CD14-positive monocyte (primary cell): ENCODE measurements around the gene PHACTR3. TPM values are rescaled to one million over a fixed set of nuclear protein-coding genes. Genes with fewer than 3 reads are reported as not detected.

Experiments used
- DNase-seq, 3 donors: peaks; one replicate each; pipeline ENCODE4 v3.0.0-alpha.2; 2011 to 2022
- H2AFZ ChIP-seq: 2 replicates; pipeline ENCODE4 v1.6.0; 2012; ENCODE audit warnings: mild to moderate bottlenecking, low read depth, low read length, inconsistent platforms; ENCODE audit not compliant: insufficient read depth, poor library complexity, severe bottlenecking
- H3K27ac ChIP-seq, 2 donors: 1 replicate in 1 of 2; 2 replicates in 1 of 2; pipeline ENCODE4 v1.5.1; 2012 to 2013; ENCODE audit warnings: low read length in 2 of 2, control low read depth in 1 of 2, inconsistent platforms in 1 of 2, low read depth in 1 of 2, mild to moderate bottlenecking in 1 of 2
- H3K27me3 ChIP-seq, 2 donors: one replicate each; pipeline versions ENCODE4 v1.6.0 to v1.6.1; 2011 to 2013; ENCODE audit warnings: low read length in 2 of 2; ENCODE audit not compliant: control insufficient read depth in 2 of 2, insufficient read depth in 2 of 2
- H3K36me3 ChIP-seq, 2 donors: replicated peaks in 1 of 2; 1 replicate in 1 of 2; 2 replicates in 1 of 2; pipeline versions ENCODE4 v1.5.1 to v1.6.1; 2012 to 2013; ENCODE audit warnings: low read length in 2 of 2, control low read depth in 1 of 2, inconsistent platforms in 1 of 2, mild to moderate bottlenecking in 1 of 2; ENCODE audit not compliant: insufficient read depth in 2 of 2, control insufficient read depth in 1 of 2
- H3K4me1 ChIP-seq, 2 donors: 1 replicate in 1 of 2; 2 replicates in 1 of 2; pipeline versions ENCODE4 v1.5.1 to v1.6.1; 2012 to 2013; ENCODE audit warnings: low read length in 2 of 2, control low read depth in 1 of 2, inconsistent platforms in 1 of 2, mild to moderate bottlenecking in 1 of 2, moderate library complexity in 1 of 2; ENCODE audit not compliant: insufficient read depth in 2 of 2, control insufficient read depth in 1 of 2
- H3K4me2 ChIP-seq: replicated peaks from 2 replicates; pipeline ENCODE3; 2012; ENCODE audit warnings: low read length, moderate library complexity, mild to moderate bottlenecking; ENCODE audit not compliant: poor library complexity, severe bottlenecking; ENCODE audit errors: extremely low read depth
- H3K4me3 ChIP-seq, 3 experiments: fragments of 200-600 bp in 1 of 3; sonication (generic) in 1 of 3; replicated peaks in 1 of 3; 1 replicate in 2 of 3; 2 replicates in 1 of 3; pipeline ENCODE4 v1.5.1; 2011 to 2013; ENCODE audit warnings: low read length in 3 of 3, mild to moderate bottlenecking in 3 of 3, control low read depth in 2 of 3, low read depth in 2 of 3, inconsistent platforms in 1 of 3, moderate library complexity in 1 of 3
- H3K79me2 ChIP-seq: 2 replicates; pipeline ENCODE4 v1.6.0; 2012; ENCODE audit warnings: mild to moderate bottlenecking, control low read depth, inconsistent platforms, low read length, moderate library complexity; ENCODE audit not compliant: insufficient read depth
- H3K9ac ChIP-seq: 2 replicates; pipeline ENCODE4 v1.6.0; 2017; ENCODE audit warnings: low read length, mild to moderate bottlenecking; ENCODE audit not compliant: insufficient read depth, poor library complexity, severe bottlenecking
- H3K9me3 ChIP-seq, 2 donors: replicated peaks in 1 of 2; 1 replicate in 1 of 2; 2 replicates in 1 of 2; pipeline versions ENCODE4 v1.5.1 to v1.6.1; 2012 to 2013; ENCODE audit warnings: low read length in 2 of 2, control low read depth in 1 of 2; ENCODE audit not compliant: control insufficient read depth in 1 of 2, insufficient read depth in 1 of 2
- H4K20me1 ChIP-seq: 2 replicates; pipeline ENCODE4 v1.6.0; 2012; ENCODE audit warnings: mild to moderate bottlenecking, low read length, control low read depth, moderate library complexity; ENCODE audit not compliant: insufficient read depth
- H3K27ac Mint-ChIP-seq, 7 donors: one replicate each; pipeline ENCODE4 v1.8.0; 2020; ENCODE audit warnings: mild to moderate bottlenecking in 7 of 7, mixed read lengths in 7 of 7, moderate library complexity in 6 of 7, inconsistent platforms in 2 of 7
- H3K27me3 Mint-ChIP-seq, 3 donors: one replicate each; pipeline ENCODE4 v1.8.0; 2021 to 2022; ENCODE audit warnings: low read depth in 3 of 3, mild to moderate bottlenecking in 3 of 3, mixed read lengths in 3 of 3, moderate library complexity in 3 of 3, inconsistent platforms in 1 of 3
- H3K36me3 Mint-ChIP-seq, 2 donors: one replicate each; pipeline ENCODE4 v1.8.0; 2020; ENCODE audit warnings: mixed read lengths in 2 of 2, inconsistent platforms in 1 of 2, mild to moderate bottlenecking in 1 of 2
- H3K4me1 Mint-ChIP-seq: one replicate; pipeline ENCODE4 v1.8.0; 2020; ENCODE audit warnings: mild to moderate bottlenecking, mixed read lengths
- H3K4me3 Mint-ChIP-seq, 2 donors: one replicate each; pipeline ENCODE4 v1.8.0; 2020; ENCODE audit warnings: mild to moderate bottlenecking in 2 of 2, mixed read lengths in 2 of 2, moderate library complexity in 1 of 2
- H3K9me3 Mint-ChIP-seq, 7 donors: one replicate each; pipeline ENCODE4 v1.8.0; 2020 to 2022; ENCODE audit warnings: mixed read lengths in 7 of 7, mild to moderate bottlenecking in 6 of 7, moderate library complexity in 6 of 7, inconsistent platforms in 2 of 7
- WGBS: methylation state at CpG from one replicate; pipeline ENCODE4 v1.1.5; 2013; ENCODE audit warnings: missing lambda C conversion rate; ENCODE audit not compliant: insufficient coverage; 5-methylcytosine and 5-hydroxymethylcytosine counted together
- intact Hi-C, 2 donors: fragments of 100-400 bp; cut with micrococcal nuclease; formaldehyde crosslinking; loops; one replicate each; pipeline versions ENCODE4 v1.15.0 to v1.15.1; 2023
- polyA plus RNA-seq, 3 donors: library from polyadenylated mRNA; depleted of rRNA in 1 of 3; unstranded in 2 of 3; stranded (reverse) in 1 of 3; fragments of 300-500 nt in 2 of 3; fragments of >200 nt in 1 of 3; fragmentation: Illumina TruSeq in 2 of 3; gene quantifications; 1 replicate in 2 of 3; 2 replicates in 1 of 3; pipeline ENCODE4 v1.2.3, GENCODE V29; 2012 to 2021
- TF ChIP-seq, protein P1 (sequence below): fragments of 200-600 bp; IDR thresholded peaks from one replicate; pipeline ENCODE4 v1.8.0; 2022; ENCODE audit warnings: antibody characterized with exemption, mild to moderate bottlenecking

The PHACTR3 gene
- polyA plus RNA-seq, 3 donors, result 0.11 to 0.17 TPM; not detected in 1

DNA sequence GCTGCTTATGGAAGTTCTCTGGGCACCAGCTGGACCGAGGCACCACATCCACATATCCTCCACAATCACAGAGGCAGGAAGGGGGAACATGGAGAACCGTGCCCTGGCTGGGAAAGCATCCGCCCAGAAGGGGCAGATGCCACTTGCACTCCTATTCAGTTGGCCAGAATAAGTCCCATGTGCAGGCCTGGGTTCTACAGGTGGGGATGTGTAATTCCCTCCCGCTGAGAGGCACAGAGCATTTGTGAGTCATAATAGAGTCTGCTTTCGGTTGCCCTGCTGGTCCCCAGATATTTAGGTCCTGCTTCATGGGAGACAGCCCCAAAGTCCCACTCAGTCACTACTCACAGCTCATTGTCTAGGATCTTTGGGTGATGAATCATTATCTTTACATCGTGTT is 104.0 kb downstream of the PHACTR3 start:
- WGBS, result 100% methylated on average over 2 of the region's 6 CpGs
- Histone ChIP-seq H3K79me2 (no peaks in the 10 kb centered on the region), H3K4me2 (no peak overlapping the region), H3K27ac (no peak overlapping the region), H2AFZ (no peak overlapping the region), H3K4me1 (no peaks in the 10 kb centered on the region), H3K9ac (no peak overlapping the region), H4K20me1 (no peaks in the 10 kb centered on the region), H3K4me3 (no peak overlapping the region), H3K27me3 (peaks cover 44 to 63% of the 10 kb centered on the region in 2 donors), H3K36me3 (no peaks in the 10 kb centered on the region), H3K9me3 (peaks cover 6 to 9% of the 10 kb centered on the region in 2 donors)
- DNase-seq, result no peak
- Mint-ChIP-seq H3K27ac (no peak overlapping the region), H3K4me1 (no peaks in the 10 kb centered on the region), H3K4me3 (no peak overlapping the region), H3K36me3 (no peaks in the 10 kb centered on the region), H3K27me3 (peaks cover 38 to 67% (median 43%) of the 10 kb centered on the region in 3 donors), H3K9me3 (peaks cover 5 to 17% (median 10%) of the 10 kb centered on the region in 7 donors)
- TF ChIP-seq, protein P1, sequence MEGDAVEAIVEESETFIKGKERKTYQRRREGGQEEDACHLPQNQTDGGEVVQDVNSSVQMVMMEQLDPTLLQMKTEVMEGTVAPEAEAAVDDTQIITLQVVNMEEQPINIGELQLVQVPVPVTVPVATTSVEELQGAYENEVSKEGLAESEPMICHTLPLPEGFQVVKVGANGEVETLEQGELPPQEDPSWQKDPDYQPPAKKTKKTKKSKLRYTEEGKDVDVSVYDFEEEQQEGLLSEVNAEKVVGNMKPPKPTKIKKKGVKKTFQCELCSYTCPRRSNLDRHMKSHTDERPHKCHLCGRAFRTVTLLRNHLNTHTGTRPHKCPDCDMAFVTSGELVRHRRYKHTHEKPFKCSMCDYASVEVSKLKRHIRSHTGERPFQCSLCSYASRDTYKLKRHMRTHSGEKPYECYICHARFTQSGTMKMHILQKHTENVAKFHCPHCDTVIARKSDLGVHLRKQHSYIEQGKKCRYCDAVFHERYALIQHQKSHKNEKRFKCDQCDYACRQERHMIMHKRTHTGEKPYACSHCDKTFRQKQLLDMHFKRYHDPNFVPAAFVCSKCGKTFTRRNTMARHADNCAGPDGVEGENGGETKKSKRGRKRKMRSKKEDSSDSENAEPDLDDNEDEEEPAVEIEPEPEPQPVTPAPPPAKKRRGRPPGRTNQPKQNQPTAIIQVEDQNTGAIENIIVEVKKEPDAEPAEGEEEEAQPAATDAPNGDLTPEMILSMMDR, result no peak
- intact Hi-C loops, result loop anchor here in 1 of 2 donors (5.0 kb wide), 1 partner anchor 34 kb away; no protein-coding TSS in a partner anchor

DNA sequence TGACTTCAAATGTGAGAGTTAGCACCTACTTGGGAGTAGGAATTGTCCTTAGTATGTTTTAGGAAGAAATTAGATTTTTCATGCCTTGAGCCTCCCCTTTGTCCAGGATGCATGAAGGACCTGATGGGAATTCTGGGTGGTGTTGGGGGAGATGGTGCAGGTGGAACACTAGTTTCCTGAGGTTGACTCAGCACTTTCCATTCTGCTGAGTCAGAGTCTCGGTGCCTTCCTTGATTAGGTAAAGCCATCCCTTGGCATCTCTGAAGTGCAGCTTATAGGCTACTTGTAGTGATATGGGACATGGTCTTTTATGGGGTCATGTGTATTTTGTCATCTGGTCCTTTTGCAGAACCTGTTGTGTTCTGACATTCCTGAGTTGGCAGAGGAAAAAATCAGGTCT is 105.3 kb downstream of the PHACTR3 start:
- Mint-ChIP-seq H3K4me1 (no peaks in the 10 kb centered on the region), H3K9me3 (peaks cover 10 to 25% (median 14%) of the 10 kb centered on the region in 7 donors), H3K27me3 (peaks cover 34 to 65% (median 41%) of the 10 kb centered on the region in 3 donors), H3K4me3 (no peak overlapping the region), H3K27ac (no peak overlapping the region), H3K36me3 (no peaks in the 10 kb centered on the region)
- H2AFZ ChIP-seq, result no peak overlapping the region
- TF ChIP-seq, protein P1, result no peak
- DNase-seq, result no peak
- no peak overlapping the region for H3K4me2 ChIP-seq
- no peaks in the 10 kb centered on the region for H4K20me1 ChIP-seq
- no peak overlapping the region for H3K4me3 ChIP-seq
- 10% methylated on average over 1 of the region's 1 CpG for WGBS
- no peak overlapping the region for H3K27ac ChIP-seq
- H3K9ac ChIP-seq, result no peak overlapping the region
- no peaks in the 10 kb centered on the region for H3K79me2 ChIP-seq
- H3K36me3 ChIP-seq, result no peaks in the 10 kb centered on the region
- H3K9me3 ChIP-seq, result peaks cover 6 to 14% of the 10 kb centered on the region in 2 donors
- no peaks in the 10 kb centered on the region for H3K4me1 ChIP-seq
- intact Hi-C loops, result loop anchor here in 1 of 2 donors (5.0 kb wide), 1 partner anchor 33 kb away; no protein-coding TSS in a partner anchor
- peaks cover 48 to 68% of the 10 kb centered on the region in 2 donors for H3K27me3 ChIP-seq
